GM12892 (cell line): Measurements from ENCODE around the gene GULP1.

Experiments
- POLR2A ChIP-seq: IDR thresholded peaks from 2 replicates; pipeline ENCODE4 v1.6.1; 2011; ENCODE audit warnings: low read depth, low read length, control low read depth
- POLR2AphosphoS5 ChIP-seq: IDR thresholded peaks from 2 replicates; pipeline ENCODE4 v1.6.1; 2011; ENCODE audit warnings: low read depth, low read length, control low read depth
- TAF1 ChIP-seq: IDR thresholded peaks from 2 replicates; pipeline ENCODE4 v1.6.1; 2011; ENCODE audit warnings: low read depth, mild to moderate bottlenecking, control low read depth, low read length, borderline replicate concordance

DNA sequence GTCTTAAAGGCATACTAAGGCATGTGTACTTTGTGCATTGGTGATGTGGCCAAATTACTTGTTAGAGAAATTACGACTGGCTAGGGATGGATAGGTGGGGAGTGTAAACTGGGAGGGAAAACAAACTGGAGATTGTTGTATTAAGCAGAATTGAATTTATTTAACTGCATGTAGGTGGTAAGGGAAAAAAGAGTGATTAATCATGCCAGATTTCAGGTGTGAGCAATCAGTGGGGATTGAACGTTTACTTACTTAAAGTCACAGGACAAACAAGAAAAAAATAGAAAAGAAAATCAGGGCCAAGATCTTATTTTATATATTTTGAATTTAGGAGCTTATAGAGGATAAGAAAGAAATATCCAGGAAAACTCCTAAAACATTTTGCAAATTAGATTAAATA, 88.6 kb downstream of the GULP1 start:
- no peak for TF ChIP-seq POLR2AphosphoS5
- no peak for TF ChIP-seq POLR2A
- TF ChIP-seq TAF1: no peak
